ENCODE measurements around the gene PXMP4. TPM values are rescaled to one million over a fixed set of nuclear protein-coding genes. Genes with fewer than 3 reads are reported as not detected.

PXMP4 gene
- total RNA-seq, 1 donor = 6.7 TPM

- DNase-seq (ENCODE audit: low read depth in 2 of 3, low spot score in 2 of 3) = peak in 1 of 3 donors; percentile 89
These were observed 12.3 kb upstream of the PXMP4 start for GRCh38 chr20:33732166-33732970.

- DNase-seq (ENCODE audit: low read depth in 2 of 3, low spot score in 2 of 3) = peak in 2 of 3 donors; percentile 74 to 94
These were observed 11.6 kb upstream of the PXMP4 start, which contains the start of gene ZNF341 for GRCh38 chr20:33731693-33732165. TSS of gene ZNF341 (plus strand) at chr20:33731996. CDS start at chr20:33732022, 26 bp downstream.

- no peak for DNase-seq (ENCODE audit: low read depth in 2 of 3, low spot score in 2 of 3)
These were observed 11.0 kb upstream of the PXMP4 start for GRCh38 chr20:33730946-33731692.

GRCh38 chr20:33729101-33729500, 9.0 kb upstream of the PXMP4 start:
- DNase-seq (ENCODE audit: low read depth in 2 of 3, low spot score in 2 of 3) = no peak

- DNase-seq (ENCODE audit: low read depth in 2 of 3, low spot score in 2 of 3) = no peak
These were observed 8.4 kb upstream of the PXMP4 start for GRCh38 chr20:33728463-33728862.

- no peak for DNase-seq (ENCODE audit: low read depth in 2 of 3, low spot score in 2 of 3)
These were observed 7.7 kb upstream of the PXMP4 start for GRCh38 chr20:33727806-33728205.

GRCh38 chr20:33727115-33727479, 7.0 kb upstream of the PXMP4 start:
- no peak for DNase-seq (ENCODE audit: low read depth in 2 of 3, low spot score in 2 of 3)

GRCh38 chr20:33725607-33726264, 5.6 kb upstream of the PXMP4 start:
- DNase-seq (ENCODE audit: low read depth in 2 of 3, low spot score in 2 of 3) = no peak

GRCh38 chr20:33724439-33725094, 4.5 kb upstream of the PXMP4 start:
- DNase-seq (ENCODE audit: low read depth in 2 of 3, low spot score in 2 of 3) = no peak

- DNase-seq (ENCODE audit: low read depth in 2 of 3, low spot score in 2 of 3) = no peak
These were observed 1.5 kb upstream of the PXMP4 start for GRCh38 chr20:33721391-33722140.

GRCh38 chr20:33719277-33719988, 677 bp downstream of the PXMP4 start:
- peak in 1 of 3 donors; percentile 11 for DNase-seq (ENCODE audit: low read depth in 2 of 3, low spot score in 2 of 3)

- DNase-seq (ENCODE audit: low read depth in 2 of 3, low spot score in 2 of 3) = no peak
These were observed 3.6 kb downstream of the PXMP4 start for GRCh38 chr20:33716498-33716897.

- no peak for DNase-seq (ENCODE audit: low read depth in 2 of 3, low spot score in 2 of 3)
These were observed 6.2 kb downstream of the PXMP4 start for GRCh38 chr20:33713865-33714367.

- DNase-seq (ENCODE audit: low read depth in 2 of 3, low spot score in 2 of 3) = no peak
These were observed 8.7 kb downstream of the PXMP4 start for GRCh38 chr20:33711446-33711738.

GRCh38 chr20:33710681-33711445, 9.2 kb downstream of the PXMP4 start:
- no peak for DNase-seq (ENCODE audit: low read depth in 2 of 3, low spot score in 2 of 3)

- no peak for DNase-seq (ENCODE audit: low read depth in 2 of 3, low spot score in 2 of 3)
These were observed 10.1 kb downstream of the PXMP4 start for GRCh38 chr20:33709905-33710541.

- no peak for DNase-seq (ENCODE audit: low read depth in 2 of 3, low spot score in 2 of 3)
These were observed 10.7 kb downstream of the PXMP4 start for GRCh38 chr20:33709398-33709797.

- DNase-seq (ENCODE audit: low read depth in 2 of 3, low spot score in 2 of 3) = no peak
These were observed 12.4 kb downstream of the PXMP4 start for GRCh38 chr20:33707668-33708067.

Data from hematopoietic multipotent progenitor cell (in vitro differentiated cells).